GM19240 (cell line): ENCODE measurements around the gene UNC13A.

ENCODE experiments used
- DNase-seq: peaks from one replicate; pipeline ENCODE4 v3.0.0; 2011; ENCODE audit warnings: low spot score; ENCODE audit not compliant: insufficient read length

Gene UNC13A

GRCh38 chr19:17706750-17707181 is 18.6 kb upstream of the UNC13A start:
- DNase-seq, result no peak

GRCh38 chr19:17703824-17704463 is 15.8 kb upstream of the UNC13A start:
- no peak for DNase-seq

GRCh38 chr19:17695198-17695597 is 7.0 kb upstream of the UNC13A start:
- DNase-seq, result no peak

- DNase-seq, result no peak
Measured at GRCh38 chr19:17692566-17692965, 4.4 kb upstream of the UNC13A start.

GRCh38 chr19:17688853-17689595 is 870 bp upstream of the UNC13A start:
- no peak for DNase-seq

GRCh38 chr19:17687141-17687856 is 855 bp downstream of the UNC13A start:
- no peak for DNase-seq

GRCh38 chr19:17686592-17687024 is 1.5 kb downstream of the UNC13A start:
- no peak for DNase-seq

GRCh38 chr19:17686023-17686521 is 2.1 kb downstream of the UNC13A start:
- DNase-seq, result no peak

GRCh38 chr19:17685451-17686022 is 2.6 kb downstream of the UNC13A start:
- no peak for DNase-seq

- no peak for DNase-seq
Measured at GRCh38 chr19:17684256-17684655, 3.9 kb downstream of the UNC13A start.

- DNase-seq, result no peak
Measured at GRCh38 chr19:17683078-17683477, 5.1 kb downstream of the UNC13A start.

GRCh38 chr19:17682273-17682672 is 5.9 kb downstream of the UNC13A start:
- no peak for DNase-seq

- DNase-seq, result no peak
Measured at GRCh38 chr19:17681505-17682125, 6.5 kb downstream of the UNC13A start.

GRCh38 chr19:17680230-17680722 is 7.9 kb downstream of the UNC13A start:
- DNase-seq, result peak; percentile 58

GRCh38 chr19:17679526-17680229 is 8.5 kb downstream of the UNC13A start:
- DNase-seq, result no peak

GRCh38 chr19:17678836-17679235 is 9.3 kb downstream of the UNC13A start:
- DNase-seq, result no peak

- no peak for DNase-seq
Measured at GRCh38 chr19:17677002-17677401, 11.2 kb downstream of the UNC13A start.

GRCh38 chr19:17676295-17676694 is 11.9 kb downstream of the UNC13A start:
- no peak for DNase-seq

- DNase-seq, result no peak
Measured at GRCh38 chr19:17673937-17674799, 14.0 kb downstream of the UNC13A start.

- no peak for DNase-seq
Measured at GRCh38 chr19:17671906-17672305, 16.2 kb downstream of the UNC13A start.
